22Rv1 (cell line): ENCODE measurements around the gene CCDC175.

Experiments
- CTCF ChIP-seq: fragments of 450-650 bp; IDR thresholded peaks from 2 replicates; pipeline ENCODE4 v1.5.1; 2017; ENCODE audit warnings: mild to moderate bottlenecking
- ZFX ChIP-seq: fragments of 450-650 bp; IDR thresholded peaks from 2 replicates; pipeline ENCODE4 v1.6.1; 2017; ENCODE audit warnings: antibody characterized with exemption, borderline replicate concordance

- no peak for TF ChIP-seq CTCF
- no peak for TF ChIP-seq ZFX
Measured at GRCh38 chr14:59482541-59483331, 93.9 kb downstream of the CCDC175 start.
